Motor neuron (in vitro differentiated cells): ENCODE results near the gene TM4SF4. TPM values are rescaled to one million over a fixed set of nuclear protein-coding genes. Genes with fewer than 3 reads are reported as not detected.

Experiments
- ATAC-seq, 8 experiments: fragments of 200-7000 bp; cut with Tn5 transposase; replicated peaks in 6 of 8; 2 replicates each; pipeline ENCODE4 v1.8.0; 2021; ENCODE audit warnings: mild to moderate bottlenecking in 8 of 8, moderate library complexity in 8 of 8
- H3K27ac ChIP-seq, 2 donors: fragments of 250-450 bp; sonication (Bioruptor Pico); 2 replicates each; pipeline ENCODE4 v1.9.0; 2021; ENCODE audit warnings: antibody characterized with exemption in 2 of 2, mild to moderate bottlenecking in 2 of 2, moderate library complexity in 1 of 2
- H3K4me1 ChIP-seq, 2 donors: fragments of 250-450 bp; sonication (Bioruptor Pico); replicated peaks in 1 of 2; 2 replicates each; pipeline ENCODE4 v1.6.1; 2021; ENCODE audit warnings: antibody characterized with exemption in 2 of 2, mild to moderate bottlenecking in 2 of 2, moderate library complexity in 1 of 2
- H3K4me3 ChIP-seq, 5 donors: fragments of 250-450 bp; sonication (Bioruptor Pico); 2 replicates each; pipeline ENCODE4 v1.9.0; 2021; ENCODE audit warnings: antibody characterized with exemption in 5 of 5, mild to moderate bottlenecking in 5 of 5, moderate library complexity in 4 of 5
- WGBS, 10 experiments: fragments of 450-650 bp; shearing (Covaris generic); methylation state at CpG; one replicate each; pipeline ENCODE4 v1.0.0; 2022; 5-methylcytosine and 5-hydroxymethylcytosine counted together
- in situ Hi-C, 9 experiments: fragments of 400-800 bp; cut with MboI; loops; one replicate each; pipeline ENCODE4 v1.15.0; 2021; ENCODE audit warnings: low sequenced_read_pairs in 9 of 9, low pct_unique_long_range_greater_than_20kb in 2 of 9; ENCODE audit not compliant: unreplicated experiment in 9 of 9
- total RNA-seq, 8 experiments: library from RNA; unstranded; fragments of 300-600 nt; gene quantifications; 2 replicates each; pipeline versions ENCODE4 v1.2.3 to v1.2.4, GENCODE V29; 2022

TM4SF4 gene
- total RNA-seq, 8 experiments from 2014 or later, result 0.05 to 2.7 (median 0.64) TPM; not detected in 1

GRCh38 chr3:149462051-149462450, 12.4 kb upstream of the TM4SF4 start:
- H3K4me1 ChIP-seq, result no peaks in the 10 kb centered on the region
- in situ Hi-C loops, result no loop called here
- no peak for ATAC-seq
- no peak overlapping the region for H3K4me3 ChIP-seq
- H3K27ac ChIP-seq, result no peak overlapping the region
- WGBS, 10 experiments, result 60 to 100% (median 77%) methylated on average over 1 to 3 of the region's 3 CpGs; no CpG with 5 or more reads in 2 of the 10 experiments

DNA sequence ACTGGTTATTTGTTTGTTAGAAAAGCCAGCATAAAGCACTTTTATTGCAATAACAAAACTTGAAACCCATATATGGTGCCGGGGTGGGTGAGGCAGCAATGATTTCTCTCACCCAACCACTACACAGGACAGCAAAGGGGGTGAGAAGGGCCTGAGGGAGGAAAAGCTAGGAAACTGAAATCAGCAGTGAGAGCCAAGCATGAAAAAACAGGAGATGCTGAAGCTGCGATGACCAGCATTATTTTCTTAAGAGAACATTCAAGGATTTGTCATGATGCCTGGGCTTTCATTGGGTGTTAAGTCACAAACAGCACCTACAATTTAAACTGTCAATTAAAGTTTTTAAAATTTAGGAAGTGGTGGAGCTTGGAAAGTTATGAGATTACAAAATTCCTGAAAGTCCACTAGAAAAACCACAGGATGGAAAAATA, 11.9 kb upstream of the TM4SF4 start:
- Histone ChIP-seq H3K4me3 (no peak overlapping the region), H3K4me1 (no peaks in the 10 kb centered on the region), H3K27ac (no peak overlapping the region)
- in situ Hi-C loops, result no loop called here
- 60 to 100% (median 100%) methylated on average over 1 to 2 of the region's 2 CpGs; no CpG with 5 or more reads in 2 of the 10 experiments for WGBS, 10 experiments
- no peak for ATAC-seq

DNA sequence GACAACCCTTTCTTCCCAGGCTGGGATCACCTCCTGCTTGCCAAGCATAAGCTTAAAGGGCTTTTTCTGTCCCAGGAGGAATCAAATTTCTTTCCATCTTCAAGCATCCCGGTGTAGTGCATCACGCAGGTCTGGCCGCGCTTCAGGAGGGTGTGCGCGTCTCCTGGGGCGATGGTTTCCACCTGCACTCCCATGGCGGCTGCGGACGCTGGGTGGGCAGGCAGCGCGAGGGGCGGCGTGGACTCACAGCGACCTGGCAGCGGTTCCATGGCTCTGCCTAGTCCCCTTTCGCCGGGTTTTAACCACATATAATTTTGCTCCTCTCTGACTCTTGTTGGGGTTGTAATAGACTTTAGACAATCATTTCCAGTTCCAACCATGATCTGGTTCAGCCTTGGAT, 10.6 kb upstream of the TM4SF4 start:
- ATAC-seq, result no peak
- Histone ChIP-seq H3K4me1 (peaks cover 6% of the 10 kb centered on the region in 2 donors), H3K27ac (no peak overlapping the region), H3K4me3 (no peak overlapping the region)
- in situ Hi-C loops, result no loop called here
- WGBS, 10 experiments, result 60 to 100% (median 89%) methylated on average over 1 to 14 of the region's 18 CpGs; no CpG with 5 or more reads in 6 of the 10 experiments

DNA sequence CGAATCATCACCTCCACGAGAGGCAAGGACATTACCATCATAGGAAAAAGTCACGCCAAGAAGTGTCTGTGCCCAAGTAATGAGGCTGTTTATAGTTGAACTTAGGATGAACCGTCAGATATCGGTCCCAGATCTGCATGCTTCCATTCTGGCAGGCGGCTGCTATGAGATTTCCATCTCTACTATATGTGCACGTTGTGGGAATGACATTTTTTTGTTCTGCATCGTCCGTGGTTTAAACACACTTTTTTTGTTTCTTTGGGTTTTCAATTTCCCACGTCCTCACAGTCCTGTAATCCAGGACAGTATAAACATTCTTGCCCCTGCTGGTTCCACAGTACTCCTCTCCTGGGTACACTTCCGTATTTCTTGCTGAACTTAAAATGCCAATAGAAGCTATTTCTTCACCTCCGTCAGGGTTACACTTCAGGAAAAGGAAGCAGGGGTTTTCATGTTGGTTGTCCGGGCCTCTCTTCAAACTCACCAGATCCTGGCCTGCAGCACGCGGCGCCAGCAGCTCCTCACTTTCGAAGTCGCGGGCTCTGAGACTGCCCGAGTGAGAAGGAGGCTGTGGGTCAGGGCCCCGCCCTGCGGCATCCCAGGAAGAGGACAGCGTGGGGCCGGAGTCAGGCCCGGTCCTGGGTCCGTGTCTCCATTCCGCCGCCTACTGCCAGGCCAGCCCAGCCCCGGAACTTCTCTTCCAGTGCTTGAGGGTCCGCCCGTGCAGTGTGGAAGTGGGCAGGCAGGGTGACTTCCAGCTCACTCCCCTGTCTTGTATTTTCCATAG, 9.8 kb upstream of the TM4SF4 start:
- Histone ChIP-seq H3K4me1 (peaks cover 6 to 7% of the 10 kb centered on the region in 2 donors), H3K27ac (no peak overlapping the region), H3K4me3 (no peak overlapping the region)
- in situ Hi-C loops, result no loop called here
- no peak for ATAC-seq
- WGBS, 10 experiments, result 60 to 95% (median 92%) methylated on average over 3 to 13 of the region's 31 CpGs; no CpG with 5 or more reads in 1 of the 10 experiments

GRCh38 chr3:149465351-149465883, 9.1 kb upstream of the TM4SF4 start:
- Histone ChIP-seq H3K27ac (no peak overlapping the region), H3K4me3 (no peak overlapping the region), H3K4me1 (peaks cover 6 to 7% of the 10 kb centered on the region in 2 donors)
- in situ Hi-C loops, result no loop called here
- ATAC-seq, result no peak
- 66 to 94% (median 91%) methylated on average over 1 to 10 of the region's 10 CpGs; no CpG with 5 or more reads in 1 of the 10 experiments for WGBS, 10 experiments

DNA sequence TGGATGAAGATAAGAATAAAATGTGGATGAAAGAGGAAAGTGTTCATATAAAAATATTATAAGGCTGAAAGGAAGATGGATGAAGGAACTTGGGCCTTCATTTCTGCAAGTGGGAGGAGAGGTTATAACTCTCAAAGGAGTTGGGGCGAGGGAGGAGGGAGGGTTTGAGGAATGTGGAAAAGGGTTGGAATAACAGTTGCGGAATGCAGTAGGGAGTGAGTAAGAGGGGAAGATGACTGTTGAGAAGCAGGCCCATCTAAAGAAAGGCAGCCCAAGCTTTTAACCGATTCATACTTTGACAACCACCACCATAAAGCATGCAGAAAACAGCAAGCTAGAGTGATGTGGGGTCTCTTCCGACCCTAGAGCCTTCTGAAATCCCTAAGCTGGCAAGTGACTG, 8.3 kb upstream of the TM4SF4 start:
- 17 to 100% (median 79%) methylated on average over 1 to 4 of the region's 4 CpGs; no CpG with 5 or more reads in 1 of the 10 experiments for WGBS, 10 experiments
- Histone ChIP-seq H3K4me1 (peaks cover 6 to 7% of the 10 kb centered on the region in 2 donors), H3K4me3 (no peak overlapping the region), H3K27ac (no peak overlapping the region)
- in situ Hi-C loops, result no loop called here
- ATAC-seq, result peak in 2 of 8 experiments; percentile 82 to 95

DNA sequence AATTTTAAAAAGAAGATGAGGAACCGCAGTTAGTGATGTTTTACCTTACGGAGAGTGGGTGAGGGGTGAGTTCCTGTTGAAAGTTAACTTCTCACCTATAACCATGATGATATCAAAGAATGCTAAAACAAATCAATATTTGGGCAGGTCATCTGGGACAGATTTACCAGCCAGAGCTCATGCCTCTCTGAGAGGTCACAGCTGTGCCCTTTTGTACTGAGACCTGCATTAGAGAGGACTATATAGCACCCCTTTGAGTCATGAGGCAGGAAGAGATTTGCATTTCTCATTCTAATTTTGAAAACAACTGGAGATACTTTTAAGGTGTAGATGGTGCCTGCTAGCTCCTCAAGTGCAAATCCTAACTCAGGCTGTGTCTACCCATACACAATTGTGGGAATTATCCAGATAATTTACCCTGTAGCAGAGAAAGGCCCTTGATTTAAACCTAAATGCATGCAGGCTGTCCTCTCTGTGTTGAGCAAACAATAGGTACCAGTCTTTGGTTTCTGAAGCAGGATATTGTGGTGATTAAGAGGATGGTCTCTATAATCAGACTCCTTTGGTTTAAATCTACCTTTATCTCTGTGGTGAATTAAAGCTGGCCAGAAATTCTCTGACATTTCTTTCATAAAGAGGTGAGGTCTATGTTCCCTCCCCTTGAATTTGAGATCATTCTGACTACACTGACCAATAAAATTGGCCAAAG, 5.8 kb upstream of the TM4SF4 start:
- Histone ChIP-seq H3K4me1 (peaks cover 13% of the 10 kb centered on the region in 2 donors), H3K4me3 (no peak overlapping the region), H3K27ac (no peak overlapping the region)
- ATAC-seq, result peak in 2 of 8 experiments; percentile 27 to 33
- WGBS, 10 experiments, result 83 to 100% (median 94%) methylated on average over 1 to 2 of the region's 2 CpGs; no CpG with 5 or more reads in 1 of the 10 experiments
- in situ Hi-C loops, result no loop called here

- Histone ChIP-seq H3K4me1 (peaks cover 19 to 25% of the 10 kb centered on the region in 2 donors), H3K4me3 (no peak overlapping the region), H3K27ac (no peak overlapping the region)
- in situ Hi-C loops, result no loop called here
- WGBS, 10 experiments, result 0 to 100% (median 82%) methylated on average over 1 to 2 of the region's 3 CpGs
- no peak for ATAC-seq
Observed at GRCh38 chr3:149470381-149470780, 4.1 kb upstream of the TM4SF4 start.

GRCh38 chr3:149472030-149472797, 2.3 kb upstream of the TM4SF4 start:
- Histone ChIP-seq H3K4me3 (no peak overlapping the region), H3K4me1 (peaks cover 19 to 25% of the 10 kb centered on the region in 2 donors), H3K27ac (no peak overlapping the region)
- in situ Hi-C loops, result no loop called here
- peak in 3 of 8 experiments; percentile 73 to 76 (median 75) for ATAC-seq
- WGBS, 10 experiments, result 0 to 78% (median 25%) methylated on average over 1 to 2 of the region's 2 CpGs; no CpG with 5 or more reads in 1 of the 10 experiments

- Histone ChIP-seq H3K4me3 (no peak overlapping the region), H3K27ac (no peak overlapping the region), H3K4me1 (peaks cover 16 to 23% of the 10 kb centered on the region in 2 donors)
- 34 to 88% (median 62%) methylated on average over 1 to 7 of the region's 7 CpGs; no CpG with 5 or more reads in 1 of the 10 experiments for WGBS, 10 experiments
- ATAC-seq, result peak in 4 of 8 experiments; percentile 47 to 96 (median 92)
- in situ Hi-C loops, result no loop called here
Observed at GRCh38 chr3:149473357-149474249, 894 bp upstream of the TM4SF4 start.

DNA sequence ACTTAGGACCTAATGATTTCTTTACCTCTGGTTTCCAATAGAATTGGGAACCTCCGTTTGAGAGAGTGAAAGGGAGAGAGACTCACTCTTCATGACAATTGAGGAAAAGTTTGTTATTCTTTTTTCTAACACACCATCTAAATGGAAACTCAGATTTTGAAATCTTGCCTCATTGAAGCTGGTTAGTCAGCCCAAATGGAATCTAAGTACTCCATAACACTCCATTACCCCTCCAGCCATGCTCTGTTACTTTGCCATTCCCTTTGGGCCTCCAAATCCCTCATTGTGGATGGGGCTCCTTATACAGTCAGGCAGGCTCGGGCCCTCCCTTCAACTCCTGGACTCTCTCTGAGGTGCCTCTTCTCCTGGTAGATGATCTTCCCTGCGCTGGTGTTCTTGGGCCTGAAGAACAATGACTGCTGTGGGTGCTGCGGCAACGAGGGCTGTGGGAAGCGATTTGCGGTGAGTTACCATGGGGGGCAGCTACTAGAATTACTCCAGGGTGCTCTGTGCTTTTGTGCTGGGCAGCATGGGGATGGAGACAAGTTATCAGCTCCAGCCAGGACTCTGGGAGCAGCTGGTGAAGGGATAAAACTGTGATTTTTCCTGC, 1.1 kb downstream of the TM4SF4 start:
- Histone ChIP-seq H3K27ac (no peak overlapping the region), H3K4me3 (no peak overlapping the region), H3K4me1 (peaks cover 12 to 20% of the 10 kb centered on the region in 2 donors)
- ATAC-seq, result no peak
- in situ Hi-C loops, result loop anchor here in 2 of 9 experiments (5.0 to 25.0 kb wide), 3 partner anchors 78 to 513 kb away; partner anchors contain the start of gene TM4SF1 (in 1 of the 2)
- WGBS, 10 experiments, result 70 to 100% (median 100%) methylated on average over 1 to 6 of the region's 7 CpGs; no CpG with 5 or more reads in 2 of the 10 experiments
